Measurements from ENCODE around the gene BNIPL.

BNIPL gene

GRCh38 chr1:151002051-151002450, 34.3 kb upstream of the BNIPL start:
- DNase-seq: no peak
- Histone ChIP-seq H2AK5ac (ENCODE audit: low read length) (no peak overlapping the region), H3K9me3 (ENCODE audit: insufficient read depth, low read depth, low read length) (no peaks in the 10 kb centered on the region), H4K91ac (ENCODE audit: low read depth, low read length) (no peak overlapping the region), H3K4ac (ENCODE audit: low read depth, low read length) (no peak overlapping the region), H2BK5ac (ENCODE audit: low read depth, low read length, poor library complexity) (no peak overlapping the region), H3K79me1 (ENCODE audit: low read length) (no peaks in the 10 kb centered on the region), H3K4me1 (ENCODE audit: control insufficient read depth in 1 of 2, insufficient read depth in 2 of 2, low read length in 2 of 2) (peaks cover 6% of the 10 kb centered on the region in 2 experiments), H3K27ac (ENCODE audit: low read depth, low read length) (no peak overlapping the region), H4K8ac (ENCODE audit: low read depth, low read length) (no peak overlapping the region), H4K12ac (ENCODE audit: low read depth, low read length) (no peak overlapping the region), H3K4me2 (ENCODE audit: low read length) (no peak overlapping the region), H3K9ac (ENCODE audit: low read length) (no peak overlapping the region), H2BK12ac (ENCODE audit: low read length) (no peak overlapping the region), H3K79me2 (ENCODE audit: control insufficient read depth, insufficient read depth, low read length, poor library complexity) (no peaks in the 10 kb centered on the region), H3K27me3 (ENCODE audit: insufficient read depth, low read length) (no peaks in the 10 kb centered on the region), H2BK120ac (ENCODE audit: insufficient read depth, low read length, poor library complexity) (no peak overlapping the region), H3K14ac (ENCODE audit: low read length) (no peak overlapping the region), H2AFZ (ENCODE audit: insufficient read depth, low read length, poor library complexity) (no peak overlapping the region), H3K4me3 (ENCODE audit: low read depth, low read length) (no peak overlapping the region), H3K18ac (ENCODE audit: low read length) (no peak overlapping the region), H3K23ac (ENCODE audit: low read length) (no peak overlapping the region), H3K36me3 (ENCODE audit: control insufficient read depth in 1 of 2, insufficient read depth in 2 of 2, low read length in 2 of 2) (peaks cover under 1 to 2% of the 10 kb centered on the region in 2 experiments)
- no CpG with 5 or more reads among the region's 3 CpGs for WGBS (ENCODE audit: extremely low coverage, insufficient coverage, insufficient read length)

DNA sequence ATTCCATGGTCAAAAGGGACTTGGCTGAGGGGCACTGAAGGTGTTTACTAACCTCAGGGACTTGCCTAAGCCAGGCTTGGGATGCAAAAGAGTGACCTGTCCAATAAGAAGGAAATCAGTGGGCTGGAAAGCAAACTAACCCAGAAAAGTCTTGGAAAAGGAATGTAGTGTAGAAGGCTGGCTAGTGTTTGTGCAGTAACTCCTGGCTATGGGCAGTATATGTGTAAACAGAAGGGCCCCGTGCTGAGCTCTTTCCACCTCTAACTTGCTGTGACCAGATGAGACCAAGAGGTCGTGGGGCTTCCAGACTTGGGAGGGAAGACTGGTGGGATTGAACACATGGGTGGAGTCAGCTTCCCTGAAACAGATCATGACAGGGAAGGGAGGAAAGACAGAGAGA, 33.8 kb upstream of the BNIPL start:
- H2BK5ac ChIP-seq (ENCODE audit: low read depth, low read length, poor library complexity): no peak overlapping the region
- no peak overlapping the region for H3K23ac ChIP-seq (ENCODE audit: low read length)
- no peak overlapping the region for H3K14ac ChIP-seq (ENCODE audit: low read length)
- no peak overlapping the region for H2BK120ac ChIP-seq (ENCODE audit: insufficient read depth, low read length, poor library complexity)
- no peaks in the 10 kb centered on the region for H3K79me2 ChIP-seq (ENCODE audit: control insufficient read depth, insufficient read depth, low read length, poor library complexity)
- no peaks in the 10 kb centered on the region for H3K27me3 ChIP-seq (ENCODE audit: insufficient read depth, low read length)
- no peak overlapping the region for H4K8ac ChIP-seq (ENCODE audit: low read depth, low read length)
- H2BK12ac ChIP-seq (ENCODE audit: low read length): no peak overlapping the region
- no peak overlapping the region for H4K91ac ChIP-seq (ENCODE audit: low read depth, low read length)
- no peak overlapping the region for H3K27ac ChIP-seq (ENCODE audit: low read depth, low read length)
- peaks cover 0 to 2% of the 10 kb centered on the region in 2 experiments for H3K36me3 ChIP-seq (ENCODE audit: control insufficient read depth in 1 of 2, insufficient read depth in 2 of 2, low read length in 2 of 2)
- no peak overlapping the region for H4K12ac ChIP-seq (ENCODE audit: low read depth, low read length)
- no peaks in the 10 kb centered on the region for H3K9me3 ChIP-seq (ENCODE audit: insufficient read depth, low read depth, low read length)
- H2AFZ ChIP-seq (ENCODE audit: insufficient read depth, low read length, poor library complexity): no peak overlapping the region
- no peak overlapping the region for H3K18ac ChIP-seq (ENCODE audit: low read length)
- no peak for DNase-seq
- H3K4me3 ChIP-seq (ENCODE audit: low read depth, low read length): no peak overlapping the region
- no peaks in the 10 kb centered on the region for H3K79me1 ChIP-seq (ENCODE audit: low read length)
- no peak overlapping the region for H2AK5ac ChIP-seq (ENCODE audit: low read length)
- H3K9ac ChIP-seq (ENCODE audit: low read length): no peak overlapping the region
- peaks cover 6% of the 10 kb centered on the region in 2 experiments for H3K4me1 ChIP-seq (ENCODE audit: control insufficient read depth in 1 of 2, insufficient read depth in 2 of 2, low read length in 2 of 2)
- no peak overlapping the region for H3K4ac ChIP-seq (ENCODE audit: low read depth, low read length)
- no peak overlapping the region for H3K4me2 ChIP-seq (ENCODE audit: low read length)
- WGBS (ENCODE audit: extremely low coverage, insufficient coverage, insufficient read length): no CpG with 5 or more reads among the region's 2 CpGs

- Histone ChIP-seq H2AK5ac (ENCODE audit: low read length) (no peak overlapping the region), H3K4me1 (ENCODE audit: control insufficient read depth in 1 of 2, insufficient read depth in 2 of 2, low read length in 2 of 2) (peaks cover 6% of the 10 kb centered on the region in 2 experiments)
Observed at GRCh38 chr1:151003180-151003579, 33.2 kb upstream of the BNIPL start.

DNA sequence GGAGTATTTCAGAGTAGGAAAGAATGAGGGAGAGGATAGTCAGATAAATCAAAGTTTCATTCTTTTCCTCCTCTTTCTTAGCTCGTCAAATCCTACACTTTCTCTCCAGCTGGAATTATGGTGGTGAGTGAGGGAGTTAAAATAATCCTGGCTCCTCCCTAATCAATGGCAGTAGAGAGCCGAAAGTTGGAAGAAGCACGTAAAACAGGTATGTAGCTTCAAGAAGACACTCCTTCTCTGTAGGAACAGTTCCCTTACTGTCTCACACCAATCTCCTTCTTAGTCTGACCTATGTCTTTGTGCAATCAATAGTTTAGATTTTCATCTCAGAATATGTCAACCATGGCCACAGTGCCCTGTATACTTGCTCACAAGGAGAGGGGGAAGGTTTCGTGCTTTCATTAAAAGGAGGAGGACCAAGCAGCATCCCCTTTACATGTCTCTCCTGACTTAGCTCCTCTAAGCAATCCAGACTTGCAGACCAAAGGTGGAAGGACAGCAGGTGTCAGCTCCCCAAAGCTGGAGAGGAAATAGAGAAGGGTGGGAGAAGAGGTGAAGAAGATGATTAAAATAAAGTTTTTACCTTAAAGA, 30.6 kb upstream of the BNIPL start:
- DNase-seq: no peak
- H2BK5ac ChIP-seq (ENCODE audit: low read depth, low read length, poor library complexity): no peak overlapping the region
- no peaks in the 10 kb centered on the region for H3K27me3 ChIP-seq (ENCODE audit: insufficient read depth, low read length)
- H3K4me1 ChIP-seq (ENCODE audit: control insufficient read depth in 1 of 2, insufficient read depth in 2 of 2, low read length in 2 of 2): peaks cover 6 to 8% of the 10 kb centered on the region in 2 experiments
- no peak overlapping the region for H2BK12ac ChIP-seq (ENCODE audit: low read length)
- peak overlapping the region; percentile 67 for H4K91ac ChIP-seq (ENCODE audit: low read depth, low read length)
- peaks cover 5% of the 10 kb centered on the region for H3K79me1 ChIP-seq (ENCODE audit: low read length)
- H3K4me3 ChIP-seq (ENCODE audit: low read depth, low read length): no peak overlapping the region
- no peak overlapping the region for H4K12ac ChIP-seq (ENCODE audit: low read depth, low read length)
- H3K23ac ChIP-seq (ENCODE audit: low read length): no peak overlapping the region
- H2AK5ac ChIP-seq (ENCODE audit: low read length): peak overlapping the region; percentile 20
- no peak overlapping the region for H3K18ac ChIP-seq (ENCODE audit: low read length)
- H3K9me3 ChIP-seq (ENCODE audit: insufficient read depth, low read depth, low read length): no peaks in the 10 kb centered on the region
- H3K36me3 ChIP-seq (ENCODE audit: control insufficient read depth in 1 of 2, insufficient read depth in 2 of 2, low read length in 2 of 2): no peaks in the 10 kb centered on the region
- no peak overlapping the region for H3K4ac ChIP-seq (ENCODE audit: low read depth, low read length)
- no peak overlapping the region for H2AFZ ChIP-seq (ENCODE audit: insufficient read depth, low read length, poor library complexity)
- no peak overlapping the region for H3K9ac ChIP-seq (ENCODE audit: low read length)
- H3K14ac ChIP-seq (ENCODE audit: low read length): peak overlapping the region; percentile 54
- peak overlapping the region; percentile 62 for H3K4me2 ChIP-seq (ENCODE audit: low read length)
- H2BK120ac ChIP-seq (ENCODE audit: insufficient read depth, low read length, poor library complexity): no peak overlapping the region
- no CpG with 5 or more reads among the region's 4 CpGs for WGBS (ENCODE audit: extremely low coverage, insufficient coverage, insufficient read length)
- peak overlapping the region; percentile 65 for H3K27ac ChIP-seq (ENCODE audit: low read depth, low read length)
- H3K79me2 ChIP-seq (ENCODE audit: control insufficient read depth, insufficient read depth, low read length, poor library complexity): peaks cover 4% of the 10 kb centered on the region
- H4K8ac ChIP-seq (ENCODE audit: low read depth, low read length): no peak overlapping the region

More at GRCh38 chr1:151003180-151003579, 33.2 kb upstream of the BNIPL start:
- no peaks in the 10 kb centered on the region for H3K79me2 ChIP-seq (ENCODE audit: control insufficient read depth, insufficient read depth, low read length, poor library complexity)
- no peaks in the 10 kb centered on the region for H3K79me1 ChIP-seq (ENCODE audit: low read length)
- H4K8ac ChIP-seq (ENCODE audit: low read depth, low read length): no peak overlapping the region
- no peak overlapping the region for H3K9ac ChIP-seq (ENCODE audit: low read length)
- no peak overlapping the region for H3K18ac ChIP-seq (ENCODE audit: low read length)
- H2BK120ac ChIP-seq (ENCODE audit: insufficient read depth, low read length, poor library complexity): no peak overlapping the region
- no peaks in the 10 kb centered on the region for H3K27me3 ChIP-seq (ENCODE audit: insufficient read depth, low read length)
- H3K9me3 ChIP-seq (ENCODE audit: insufficient read depth, low read depth, low read length): no peaks in the 10 kb centered on the region
- no peak overlapping the region for H3K27ac ChIP-seq (ENCODE audit: low read depth, low read length)
- no peak overlapping the region for H4K12ac ChIP-seq (ENCODE audit: low read depth, low read length)
- H2BK12ac ChIP-seq (ENCODE audit: low read length): no peak overlapping the region
- DNase-seq: no peak
- H2BK5ac ChIP-seq (ENCODE audit: low read depth, low read length, poor library complexity): no peak overlapping the region
- H3K4ac ChIP-seq (ENCODE audit: low read depth, low read length): no peak overlapping the region
- no peak overlapping the region for H3K4me3 ChIP-seq (ENCODE audit: low read depth, low read length)
- no peaks in the 10 kb centered on the region for H3K36me3 ChIP-seq (ENCODE audit: control insufficient read depth in 1 of 2, insufficient read depth in 2 of 2, low read length in 2 of 2)
- no peak overlapping the region for H2AFZ ChIP-seq (ENCODE audit: insufficient read depth, low read length, poor library complexity)
- no peak overlapping the region for H4K91ac ChIP-seq (ENCODE audit: low read depth, low read length)
- no peak overlapping the region for H3K4me2 ChIP-seq (ENCODE audit: low read length)
- no peak overlapping the region for H3K23ac ChIP-seq (ENCODE audit: low read length)
- no peak overlapping the region for H3K14ac ChIP-seq (ENCODE audit: low read length)
